PC-9 (cell line): Measurements from ENCODE around the gene FAM193B.

ENCODE experiments used
- CTCF ChIP-seq: fragments of 200-600 bp; sonication (generic); conservative IDR thresholded peaks from 2 replicates; pipeline ENCODE4 v1.6.1; 2017; ENCODE audit warnings: mixed run types, antibody characterized with exemption, mild to moderate bottlenecking, moderate library complexity
- EZH2 ChIP-seq: fragments of 200-600 bp; sonication (generic); IDR thresholded peaks from 2 replicates; pipeline ENCODE4 v1.8.0; 2017; ENCODE audit warnings: antibody characterized with exemption, low read depth

DNA sequence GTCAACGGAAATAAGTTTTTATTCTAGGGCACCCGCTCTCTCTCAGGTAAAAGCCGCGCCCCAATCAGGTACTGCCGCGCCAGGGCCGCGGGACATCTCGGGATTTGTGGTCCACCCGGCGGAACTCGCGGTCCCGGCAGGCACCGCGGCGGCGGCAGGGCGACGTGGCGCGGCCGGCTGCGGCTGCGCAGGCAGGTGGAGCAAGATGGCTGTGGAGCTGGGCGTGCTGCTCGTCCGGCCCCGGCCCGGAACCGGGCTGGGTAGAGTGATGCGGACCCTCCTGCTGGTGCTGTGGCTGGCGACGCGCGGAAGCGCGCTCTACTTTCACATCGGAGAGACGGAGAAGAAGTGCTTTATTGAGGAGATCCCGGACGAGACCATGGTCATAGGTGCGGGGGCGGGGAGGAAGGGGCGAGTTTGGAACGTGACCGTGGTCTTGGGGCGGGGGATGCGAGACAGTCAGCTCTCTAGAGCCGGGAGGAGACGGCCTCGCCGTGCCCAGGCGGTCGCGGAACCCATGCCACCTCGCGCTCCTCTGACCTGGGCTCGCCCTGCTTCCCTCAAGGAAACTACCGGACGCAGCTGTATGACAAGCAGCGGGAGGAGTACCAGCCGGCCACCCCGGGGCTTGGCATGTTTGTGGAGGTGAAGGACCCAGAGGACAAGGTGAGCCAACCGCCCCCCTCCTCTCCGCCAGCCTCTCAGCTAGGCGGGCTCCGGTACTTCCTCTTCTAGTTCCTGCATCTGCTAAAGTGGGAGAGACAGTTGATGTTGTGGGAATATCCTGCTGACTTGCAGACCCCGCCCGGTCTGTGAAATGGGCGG is 37.9 kb upstream of the FAM193B start, which contains the start of gene TMED9:
- TF ChIP-seq CTCF (no peak), EZH2 (no peak)
